ENCODE data around the gene IRGM. TPM values are rescaled to one million over a fixed set of nuclear protein-coding genes. Genes with fewer than 3 reads are reported as not detected.
"Not testable (repeated sequence)": the region's sequence is repeated elsewhere in the genome, so short reads cannot be mapped to it uniquely, and the experiment has no call there.

Gene IRGM, protein sequence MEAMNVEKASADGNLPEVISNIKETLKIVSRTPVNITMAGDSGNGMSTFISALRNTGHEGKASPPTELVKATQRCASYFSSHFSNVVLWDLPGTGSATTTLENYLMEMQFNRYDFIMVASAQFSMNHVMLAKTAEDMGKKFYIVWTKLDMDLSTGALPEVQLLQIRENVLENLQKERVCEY
- not detected in 2 replicates for total RNA-seq (2014; rRNA removed; shearing (Covaris generic))

DNA sequence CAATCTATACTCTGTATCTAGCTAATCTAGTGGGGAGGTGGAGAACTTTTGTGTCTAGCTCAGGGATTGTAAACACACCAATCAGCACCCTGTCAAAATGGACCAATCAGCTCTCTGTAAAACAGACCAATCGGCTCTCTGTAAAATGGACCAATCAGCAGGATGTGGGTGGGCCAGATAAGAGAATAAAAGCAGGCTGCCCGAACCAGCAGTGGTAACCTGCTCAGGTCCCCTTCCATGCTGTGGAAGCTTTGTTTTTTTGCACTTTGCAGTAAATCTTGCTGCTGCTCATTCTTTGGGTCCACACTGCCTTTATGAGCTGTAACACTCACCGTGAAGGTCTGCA lies at the start of gene IRGM:
Gene IRGM, plus strand, starts transcription at position 214 of the 346 bp plus-strand sequence. CDS start 1,603 bp downstream, outside the sequence.
- DNase-seq (ENCODE audit: low spot score), result not testable (repeated sequence)

DNA sequence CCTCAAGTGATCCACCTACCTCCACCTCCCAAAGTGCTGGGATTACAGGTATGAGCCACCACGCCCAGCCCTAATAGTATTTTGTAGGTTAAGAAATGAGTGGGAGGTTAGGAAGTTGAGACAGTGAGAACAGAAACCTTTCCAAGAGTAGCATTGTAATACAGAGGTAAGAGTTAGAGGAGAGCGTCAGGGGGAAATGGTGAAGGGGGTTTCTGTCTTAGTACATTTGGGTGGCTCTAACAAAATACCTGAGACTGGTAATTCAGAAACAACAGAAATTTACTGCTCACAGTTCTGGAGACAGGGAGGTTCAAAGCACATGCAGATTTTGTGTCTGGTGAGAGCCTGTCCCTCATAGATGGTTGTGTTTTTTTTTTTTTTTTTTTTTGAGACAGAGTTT lies 48.9 kb upstream of the IRGM start:
- no peak for DNase-seq (ENCODE audit: low spot score)

DNA sequence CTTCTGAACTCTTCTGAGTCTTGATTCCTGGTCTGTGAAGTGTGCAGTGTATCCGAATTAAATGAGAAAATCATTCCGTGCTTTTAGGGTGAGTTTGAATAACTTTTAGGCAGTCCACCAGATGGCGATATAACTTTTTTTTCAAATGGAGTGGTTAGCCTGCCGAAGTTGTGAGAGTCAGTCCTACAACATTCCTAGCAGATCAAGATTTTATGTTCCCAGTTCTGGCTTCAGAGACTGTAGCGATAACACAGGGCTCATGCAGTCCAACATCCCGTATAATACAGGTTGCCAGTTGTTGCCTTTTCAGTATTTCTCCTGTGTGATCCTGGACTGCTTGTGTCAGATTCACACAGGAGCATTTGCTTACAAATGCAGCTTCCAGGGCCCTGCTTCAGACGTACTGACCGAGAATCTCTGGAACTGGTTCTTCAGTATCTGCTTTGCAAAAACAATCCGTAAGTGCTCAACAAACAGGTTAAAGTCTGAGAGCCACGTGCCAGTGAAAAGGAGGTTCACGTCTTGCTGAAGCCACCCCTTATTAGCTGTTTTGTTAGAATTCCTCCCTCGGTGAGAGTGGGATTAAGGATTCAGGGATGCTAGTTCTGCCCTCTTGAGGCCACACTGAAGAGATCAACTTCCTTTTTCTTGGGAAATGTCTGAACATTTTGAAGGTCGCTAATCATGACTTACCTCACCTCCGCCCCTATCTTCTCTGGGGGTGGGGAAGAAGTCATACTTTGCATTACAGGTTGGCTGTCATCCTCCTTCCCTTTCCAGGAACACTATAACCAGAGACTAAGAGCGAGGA lies 45.0 kb upstream of the IRGM start:
- peak; percentile 90 for DNase-seq (ENCODE audit: low spot score)

DNA sequence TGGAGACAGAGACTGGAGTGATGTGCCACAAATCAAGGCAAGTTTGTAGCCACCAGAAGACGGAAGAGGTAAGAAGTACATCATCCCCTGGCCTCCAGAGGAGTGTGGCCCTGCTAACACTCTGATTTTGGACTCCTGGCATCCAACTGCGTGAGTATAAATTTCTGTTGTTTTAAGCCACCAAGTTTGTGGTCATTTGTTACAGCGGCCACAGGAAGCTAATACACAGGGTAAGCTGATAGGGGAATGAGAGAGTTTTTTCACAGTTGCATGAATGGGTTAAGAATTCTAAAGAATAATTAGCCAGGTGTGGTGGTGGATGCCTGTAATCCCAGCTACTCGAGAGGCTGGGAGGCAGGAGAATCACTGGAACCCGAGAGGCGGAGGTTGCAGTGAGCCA lies 41.9 kb upstream of the IRGM start:
- no peak for DNase-seq (ENCODE audit: low spot score)

DNA sequence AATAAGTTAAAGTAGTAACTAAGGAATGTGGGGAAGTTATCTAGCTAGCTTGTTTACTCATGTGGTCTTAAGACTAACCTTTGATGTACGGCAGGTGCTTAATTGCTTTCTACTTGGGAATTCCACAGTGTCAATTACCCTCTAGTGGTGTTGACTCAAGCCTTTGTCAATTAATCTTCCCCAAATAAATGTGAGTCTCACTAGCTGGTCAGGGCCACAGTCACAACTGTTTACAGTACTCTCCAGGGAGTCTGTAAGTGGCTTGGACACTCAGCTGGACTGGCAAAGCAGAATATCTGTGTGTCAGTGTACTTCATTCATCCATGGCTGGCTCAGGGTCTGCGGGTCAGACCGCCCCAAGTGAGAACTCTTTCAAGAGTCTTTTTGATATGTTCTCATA lies 37.0 kb upstream of the IRGM start:
- peak; percentile 12 for DNase-seq (ENCODE audit: low spot score)

DNA sequence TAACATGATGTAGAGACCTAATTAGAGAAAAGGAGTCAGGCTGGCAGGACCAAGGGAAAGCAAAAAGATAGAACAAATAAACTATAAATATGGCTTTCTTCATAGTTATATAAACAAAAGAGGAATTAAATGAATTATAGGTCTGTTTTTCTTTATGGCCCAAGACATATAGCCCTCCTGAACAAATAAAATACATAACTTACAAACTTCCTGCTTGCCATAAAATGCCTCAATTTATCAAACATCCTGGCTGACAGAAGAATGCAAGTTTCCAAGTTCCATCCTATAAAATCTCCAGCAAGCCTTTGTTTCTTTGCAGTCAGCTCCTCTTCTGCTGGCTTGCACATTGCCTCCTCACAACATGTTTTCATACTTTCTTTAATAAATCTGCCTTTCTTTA lies 31.3 kb upstream of the IRGM start:
- no peak for DNase-seq (ENCODE audit: low spot score)

DNA sequence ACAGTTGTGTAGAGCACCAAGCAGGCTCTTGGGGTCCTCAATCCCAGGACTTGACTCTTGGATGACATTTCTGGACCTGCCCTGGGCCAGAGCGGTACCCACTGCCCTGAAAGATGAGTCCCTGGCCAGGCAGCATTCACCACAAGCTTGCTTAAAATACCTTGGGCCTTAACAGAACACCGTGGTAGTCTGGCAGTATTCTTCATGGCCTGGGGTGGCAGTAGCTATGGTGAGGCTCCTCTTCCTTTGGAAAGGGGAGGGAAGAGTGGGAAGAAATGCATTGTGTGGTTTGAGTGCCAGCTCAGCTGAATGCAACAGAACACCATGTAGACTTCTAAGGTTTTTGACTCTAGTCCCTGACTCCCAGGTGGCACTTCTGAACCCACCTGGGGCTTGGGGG lies 29.4 kb upstream of the IRGM start:
- no peak for DNase-seq (ENCODE audit: low spot score)

DNA sequence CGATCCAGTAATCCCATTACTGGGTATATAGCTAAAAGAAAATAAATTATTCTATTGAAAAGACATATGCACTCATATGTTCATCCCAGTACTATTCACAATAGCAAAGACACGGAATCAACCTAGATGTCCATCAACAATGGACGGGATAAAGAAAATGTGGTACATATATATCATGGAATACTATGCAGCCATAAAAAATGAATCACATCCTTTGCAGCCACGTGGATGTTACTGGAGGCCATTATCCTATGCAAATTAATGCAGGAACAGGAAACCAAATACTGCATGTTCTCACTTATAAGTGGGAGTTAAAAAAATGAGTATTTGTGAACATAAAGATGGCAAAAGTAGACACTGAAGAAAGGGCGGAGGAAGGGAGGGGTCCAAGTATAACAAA lies 16.6 kb upstream of the IRGM start:
- DNase-seq (ENCODE audit: low spot score), result no peak

DNA sequence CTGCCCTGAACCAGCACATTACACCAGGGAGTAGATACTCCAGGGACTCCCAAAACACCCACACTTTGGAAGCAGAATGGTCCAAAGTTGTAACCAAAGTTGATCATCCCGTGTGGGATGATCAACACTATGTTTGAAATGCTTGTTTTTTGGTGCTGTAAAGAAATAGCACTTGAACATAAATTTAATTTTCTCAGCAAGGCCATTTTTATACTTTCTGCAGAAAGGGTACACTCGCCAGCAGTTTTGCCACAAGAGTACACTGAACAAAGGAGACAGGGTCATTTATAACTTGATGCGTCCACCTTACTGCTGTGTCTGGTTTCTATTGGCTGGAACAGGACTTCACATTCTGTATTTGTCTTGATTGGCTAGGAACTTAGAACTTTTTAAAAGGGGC lies 14.5 kb upstream of the IRGM start:
- not testable (repeated sequence) for DNase-seq (ENCODE audit: low spot score)

DNA sequence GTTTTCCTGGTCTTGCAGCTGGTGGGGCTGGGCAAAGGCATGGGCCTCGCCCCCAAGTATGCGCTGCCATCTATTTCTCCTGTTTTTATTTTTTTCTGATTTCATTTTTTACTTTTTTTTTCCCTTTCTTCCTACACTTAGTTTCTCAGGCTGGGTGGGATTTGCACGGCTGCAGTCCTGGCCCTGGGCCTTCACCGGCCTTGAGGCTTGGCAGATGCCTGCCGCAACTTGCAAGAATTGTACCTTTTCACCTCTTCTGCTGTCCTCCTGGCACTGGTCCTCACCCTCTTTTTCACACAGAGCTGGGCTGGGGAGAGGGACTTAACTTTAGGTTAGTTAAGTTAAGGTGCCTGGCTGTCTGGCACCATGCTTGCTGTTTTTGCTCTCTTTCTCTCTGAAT lies 10.3 kb upstream of the IRGM start:
- no peak for DNase-seq (ENCODE audit: low spot score)

DNA sequence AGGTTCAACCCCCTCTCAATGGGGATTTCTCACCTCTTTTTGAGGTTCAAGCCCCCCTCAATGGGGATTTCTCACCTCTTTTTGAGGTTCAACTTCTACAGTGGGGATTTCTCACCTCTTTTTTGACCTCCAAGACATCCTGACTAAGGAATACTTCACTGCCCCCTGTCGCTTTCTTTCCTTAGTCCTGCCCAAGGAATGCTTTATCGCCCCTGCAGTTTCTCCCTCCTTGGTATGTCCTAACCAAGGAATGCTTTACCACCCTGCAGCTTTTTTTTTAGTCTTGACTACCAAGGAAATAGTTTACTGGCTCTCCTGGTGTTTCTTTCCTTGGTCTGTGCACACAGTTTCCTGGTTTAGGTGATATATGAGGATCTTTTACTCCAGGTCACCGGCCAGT lies 9.6 kb upstream of the IRGM start:
- no peak for DNase-seq (ENCODE audit: low spot score)

DNA sequence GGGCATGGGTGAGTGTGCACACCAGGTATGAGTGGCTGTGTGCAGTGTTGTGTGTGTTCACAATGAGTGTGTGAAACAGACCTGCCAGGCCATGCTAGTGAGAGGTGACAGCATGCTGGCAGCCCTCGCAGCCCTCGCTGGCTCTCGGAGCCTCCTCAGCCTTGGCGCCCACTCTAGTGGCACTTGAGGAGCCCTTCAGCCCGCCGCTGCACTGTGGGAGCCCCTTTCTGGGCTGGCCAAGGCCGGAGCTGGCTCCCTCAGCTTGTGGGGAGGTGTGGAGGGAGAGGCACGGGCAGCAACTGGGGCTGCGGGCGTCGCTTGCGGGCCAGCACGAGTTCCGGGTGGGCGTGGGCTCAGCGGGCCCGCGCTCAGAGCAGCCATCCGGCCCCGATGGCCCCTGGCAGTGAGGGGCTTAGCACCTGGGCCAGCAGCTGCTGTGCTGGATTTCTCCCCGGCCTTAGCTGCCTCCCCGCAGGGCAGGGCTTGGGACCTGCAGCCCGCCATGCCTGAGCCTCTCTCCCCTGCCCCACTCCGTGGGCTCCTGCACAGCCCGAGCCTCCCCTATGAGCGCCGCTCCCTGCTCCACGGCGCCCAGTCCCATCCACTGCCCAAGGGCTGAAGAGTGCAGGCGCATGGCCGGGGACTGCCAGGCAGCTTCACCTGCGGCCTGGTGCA lies 999 bp upstream of the IRGM start:
- DNase-seq (ENCODE audit: low spot score), result not testable (repeated sequence)

DNA sequence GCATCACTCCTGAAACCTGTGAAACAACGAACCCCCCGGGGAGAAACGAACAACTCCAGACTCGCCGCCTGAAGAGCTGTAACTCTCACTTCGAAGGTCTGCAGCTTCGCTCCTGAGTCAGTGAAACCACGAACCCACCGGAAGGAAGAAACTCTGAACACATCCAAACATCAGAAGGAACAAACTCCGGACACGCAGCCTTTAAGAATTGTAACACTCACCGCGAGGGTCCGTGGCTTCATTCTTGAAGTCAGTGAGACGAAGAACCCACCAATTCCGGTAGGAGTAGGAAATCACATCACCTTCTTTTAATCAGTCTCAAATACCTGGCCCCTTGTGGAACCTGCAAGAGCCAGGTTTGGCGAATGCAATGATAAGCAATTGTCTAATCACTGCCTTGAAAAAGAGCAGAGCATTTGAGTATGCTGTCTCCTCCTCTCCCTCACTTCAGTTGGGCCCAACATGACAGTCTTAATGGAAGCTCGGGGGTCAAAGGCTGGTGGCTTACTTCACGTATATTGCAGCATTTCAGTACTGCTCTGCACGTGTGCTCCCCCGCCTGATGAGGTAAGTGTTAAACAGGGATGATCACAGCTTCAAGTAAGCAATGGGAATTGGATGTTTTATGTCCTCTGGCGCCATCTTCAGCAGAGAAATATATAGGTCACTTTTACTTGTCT lies 473 bp downstream of the IRGM start:
- peak; percentile 82 for DNase-seq (ENCODE audit: low spot score)

DNA sequence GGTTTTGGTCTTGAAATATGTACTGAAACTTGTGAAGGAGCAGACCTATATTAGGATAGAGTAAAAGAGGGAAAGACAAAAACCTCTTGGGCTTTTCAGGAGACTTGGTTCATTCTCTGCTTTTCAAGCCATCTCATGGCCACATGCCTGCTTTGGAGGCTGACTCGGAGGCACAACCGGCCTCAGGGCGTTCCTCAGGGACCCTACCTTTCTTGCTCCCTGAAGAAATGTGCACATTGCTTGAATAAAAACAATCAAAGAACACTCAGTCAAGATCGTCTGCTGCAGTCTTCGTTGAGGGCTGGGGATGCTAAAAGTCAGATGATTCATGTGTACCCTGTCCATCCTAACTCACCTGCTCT lies 994 bp downstream of the IRGM start:
- DNase-seq (ENCODE audit: low spot score), result no peak

DNA sequence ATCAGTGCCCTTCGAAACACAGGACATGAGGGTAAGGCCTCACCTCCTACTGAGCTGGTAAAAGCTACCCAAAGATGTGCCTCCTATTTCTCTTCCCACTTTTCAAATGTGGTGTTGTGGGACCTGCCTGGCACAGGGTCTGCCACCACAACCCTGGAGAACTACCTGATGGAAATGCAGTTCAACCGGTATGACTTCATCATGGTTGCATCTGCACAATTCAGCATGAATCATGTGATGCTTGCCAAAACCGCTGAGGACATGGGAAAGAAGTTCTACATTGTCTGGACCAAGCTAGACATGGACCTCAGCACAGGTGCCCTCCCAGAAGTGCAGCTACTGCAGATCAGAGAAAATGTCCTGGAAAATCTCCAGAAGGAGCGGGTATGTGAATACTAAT lies 1.9 kb downstream of the IRGM start:
- no peak for DNase-seq (ENCODE audit: low spot score)

DNA sequence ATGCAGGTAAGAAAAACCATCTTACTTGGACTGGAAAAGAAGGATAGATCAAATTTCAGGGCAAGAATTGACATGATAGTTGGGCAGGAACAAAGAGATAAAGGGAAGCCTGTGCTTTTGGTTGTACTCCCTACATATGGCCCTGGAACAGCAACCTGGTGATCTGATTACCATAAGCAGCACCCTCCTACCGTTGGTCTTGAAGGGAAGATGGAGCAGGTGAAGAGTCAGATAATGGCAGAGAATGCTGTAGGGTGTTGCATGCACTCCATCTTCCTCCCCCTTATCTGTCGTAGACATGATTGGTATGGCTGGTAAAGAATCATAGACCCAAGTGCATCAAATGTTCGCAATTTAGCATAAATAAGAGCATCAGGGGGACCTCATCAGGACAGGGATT lies 4.7 kb downstream of the IRGM start:
- no peak for DNase-seq (ENCODE audit: low spot score)

DNA sequence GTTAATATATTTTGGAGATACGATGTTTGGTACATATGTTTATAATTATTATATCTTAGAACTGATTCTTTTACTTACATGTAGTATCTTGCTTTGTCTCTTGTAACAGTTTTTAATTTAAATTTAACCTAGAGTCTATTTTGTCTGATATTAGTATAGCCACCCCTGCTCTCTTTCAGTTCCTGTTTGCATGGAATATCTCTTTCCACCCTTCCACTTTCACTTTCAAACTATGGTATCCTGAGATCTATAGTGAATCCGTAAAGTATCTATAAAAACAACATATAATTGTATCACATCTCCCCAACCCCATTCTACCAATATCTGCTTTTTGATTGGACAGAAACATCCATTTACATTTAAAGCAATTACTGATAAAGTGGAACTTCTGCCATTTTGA lies 7.2 kb downstream of the IRGM start:
- DNase-seq (ENCODE audit: low spot score), result no peak

DNA sequence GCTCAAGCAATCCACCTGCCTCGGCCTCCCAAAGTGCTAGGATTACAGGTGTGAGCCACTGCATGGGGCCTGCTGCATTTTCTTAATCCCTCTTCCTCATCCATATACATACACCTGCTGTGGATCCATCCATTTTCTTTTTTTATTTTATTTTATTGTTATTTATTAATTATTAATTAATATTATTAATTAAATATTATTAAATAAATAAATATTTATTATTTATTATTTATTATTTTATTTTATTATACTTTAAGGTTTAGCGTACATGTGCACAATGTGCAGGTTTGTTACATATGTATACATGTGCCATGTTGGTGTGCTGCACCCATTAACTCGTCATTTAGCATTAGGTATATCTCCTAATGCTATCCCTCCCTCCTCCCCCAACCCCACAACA lies 10.4 kb downstream of the IRGM start:
- not testable (repeated sequence) for DNase-seq (ENCODE audit: low spot score)

DNA sequence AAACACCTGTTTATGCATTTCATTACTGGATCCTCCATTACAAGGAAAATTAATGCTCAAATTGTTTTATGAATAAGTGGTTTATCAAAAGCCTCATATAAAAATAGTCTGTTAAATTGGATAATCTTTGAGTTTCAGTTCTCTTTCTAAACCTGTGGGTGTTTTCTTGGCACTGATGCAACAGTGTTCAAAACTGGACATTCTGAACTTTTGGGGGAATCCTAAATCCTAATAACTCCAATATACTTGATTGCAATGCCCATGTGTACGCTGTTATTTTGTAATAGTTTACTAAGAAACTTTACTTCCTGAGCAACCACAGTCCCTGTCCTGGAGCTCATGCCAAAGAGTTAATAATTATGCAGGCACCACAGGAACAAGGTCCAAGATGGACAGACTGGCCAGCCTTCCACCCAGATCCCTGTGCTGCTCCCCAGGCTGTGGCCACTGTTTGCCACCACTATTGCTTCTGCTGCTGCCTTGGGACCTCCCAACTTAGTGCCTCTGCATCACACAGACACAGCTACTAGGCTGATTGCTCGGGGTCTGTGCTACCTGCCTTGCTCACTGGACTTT lies 14.0 kb downstream of the IRGM start:
- DNase-seq (ENCODE audit: low spot score), result no peak

DNA sequence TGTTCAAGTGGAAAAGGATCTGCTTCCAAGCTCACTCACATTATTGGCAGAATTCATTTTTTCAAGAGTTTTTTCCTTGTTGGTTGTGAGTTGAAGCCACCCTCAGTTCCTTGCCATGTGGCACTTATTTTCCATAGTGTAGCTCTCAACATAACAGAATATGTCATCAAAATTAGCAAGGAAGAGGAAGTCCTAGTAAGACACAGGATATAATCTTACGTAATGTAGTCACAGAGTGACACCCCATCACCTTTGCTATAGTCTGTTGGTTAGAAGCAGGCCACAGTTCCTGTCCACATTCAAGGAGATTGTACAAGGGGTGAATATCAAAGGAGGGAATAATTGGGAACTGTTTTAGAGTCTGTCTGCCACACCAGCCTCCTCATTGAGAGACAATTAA lies 15.7 kb downstream of the IRGM start:
- DNase-seq (ENCODE audit: low spot score), result no peak

DNA sequence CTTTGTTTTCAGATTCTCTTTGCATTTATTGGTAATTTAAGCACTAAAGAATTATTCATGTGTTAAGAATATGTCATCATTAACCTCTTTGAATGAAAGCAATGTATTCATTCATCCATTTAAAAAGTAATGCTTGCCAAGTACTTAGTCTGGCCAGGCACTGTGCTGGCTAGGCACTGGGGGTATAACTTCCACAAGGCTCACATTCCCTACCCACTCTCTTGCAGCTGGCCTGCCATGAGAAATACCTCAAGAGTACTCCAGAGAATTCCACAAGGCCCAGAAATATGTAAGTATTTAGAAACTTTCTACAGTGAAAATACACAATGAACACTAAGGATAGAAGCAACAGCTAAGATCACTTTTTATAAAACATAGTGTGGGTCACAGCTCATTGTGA lies 33.0 kb downstream of the IRGM start:
- DNase-seq (ENCODE audit: low spot score), result no peak

Data from HT-29 (cell line).